IPS-NIHi7 (cell line): ENCODE measurements around the gene ANKRD36.
A peak's percentile ranks its signal among the peaks of the same experiment; 100 is the strongest.
"Not testable (repeated sequence)": the region's sequence is repeated elsewhere in the genome, so short reads cannot be mapped to it uniquely, and the experiment has no call there.

ENCODE experiments used
- DNase-seq: peaks from one replicate; pipeline ENCODE4 v3.0.0; 2012; ENCODE audit warnings: mixed read lengths; ENCODE audit errors: extremely low spot score

Gene ANKRD36

GRCh38 chr2:97113050-97113881 is at the start of gene ANKRD36:
TSS of gene ANKRD36 (plus strand) at chr2:97113153. CDS start at chr2:97113740, 587 bp downstream.
- DNase-seq: peak; percentile 52

- DNase-seq: not testable (repeated sequence)
Observed at GRCh38 chr2:97066030-97066429, 46.9 kb upstream of the ANKRD36 start.

GRCh38 chr2:97067279-97068004 is 45.5 kb upstream of the ANKRD36 start:
- DNase-seq: no peak

GRCh38 chr2:97068074-97068473 is 44.9 kb upstream of the ANKRD36 start:
- DNase-seq: no peak

- DNase-seq: not testable (repeated sequence)
Observed at GRCh38 chr2:97068722-97069121, 44.2 kb upstream of the ANKRD36 start.

GRCh38 chr2:97070915-97071314 is 42.0 kb upstream of the ANKRD36 start:
- not testable (repeated sequence) for DNase-seq

- DNase-seq: not testable (repeated sequence)
Observed at GRCh38 chr2:97077213-97077612, 35.7 kb upstream of the ANKRD36 start.

GRCh38 chr2:97080855-97081254 is 32.1 kb upstream of the ANKRD36 start:
- DNase-seq: not testable (repeated sequence)

GRCh38 chr2:97082206-97082605 is 30.7 kb upstream of the ANKRD36 start:
- peak; percentile 18 for DNase-seq

GRCh38 chr2:97083516-97083915 is 29.4 kb upstream of the ANKRD36 start:
- not testable (repeated sequence) for DNase-seq

GRCh38 chr2:97085093-97085492 is 27.9 kb upstream of the ANKRD36 start:
- DNase-seq: not testable (repeated sequence)

GRCh38 chr2:97088706-97089105 is 24.2 kb upstream of the ANKRD36 start:
- not testable (repeated sequence) for DNase-seq

- not testable (repeated sequence) for DNase-seq
Observed at GRCh38 chr2:97092946-97093345, 20.0 kb upstream of the ANKRD36 start.

GRCh38 chr2:97093983-97094771 is 18.8 kb upstream of the ANKRD36 start:
- not testable (repeated sequence) for DNase-seq

GRCh38 chr2:97094772-97095611 is 18.0 kb upstream of the ANKRD36 start, which contains the start of gene FAHD2B:
TSS of gene FAHD2B (minus strand) at chr2:97094882. CDS start at chr2:97091706, 3,176 bp downstream.
- peak; percentile 63 for DNase-seq

GRCh38 chr2:97095661-97096060 is 17.3 kb upstream of the ANKRD36 start:
- DNase-seq: no peak

GRCh38 chr2:97098786-97099372 is 14.1 kb upstream of the ANKRD36 start:
- DNase-seq: not testable (repeated sequence)

- not testable (repeated sequence) for DNase-seq
Observed at GRCh38 chr2:97106878-97107277, 6.1 kb upstream of the ANKRD36 start.

- not testable (repeated sequence) for DNase-seq
Observed at GRCh38 chr2:97111246-97111645, 1.7 kb upstream of the ANKRD36 start.

- peak; percentile 13 for DNase-seq
Observed at GRCh38 chr2:97112320-97113049, 468 bp upstream of the ANKRD36 start.
